ENCODE results near the gene AKAP1. TPM values are rescaled to one million over a fixed set of nuclear protein-coding genes. Genes with fewer than 3 reads are reported as not detected.
"Not testable (repeated sequence)": the region's sequence is repeated elsewhere in the genome, so short reads cannot be mapped to it uniquely, and the experiment has no call there.

The AKAP1 gene
- total RNA-seq, 6 experiments from 2014 or later, result 31.2 to 58.5 (median 43.1) TPM

DNA sequence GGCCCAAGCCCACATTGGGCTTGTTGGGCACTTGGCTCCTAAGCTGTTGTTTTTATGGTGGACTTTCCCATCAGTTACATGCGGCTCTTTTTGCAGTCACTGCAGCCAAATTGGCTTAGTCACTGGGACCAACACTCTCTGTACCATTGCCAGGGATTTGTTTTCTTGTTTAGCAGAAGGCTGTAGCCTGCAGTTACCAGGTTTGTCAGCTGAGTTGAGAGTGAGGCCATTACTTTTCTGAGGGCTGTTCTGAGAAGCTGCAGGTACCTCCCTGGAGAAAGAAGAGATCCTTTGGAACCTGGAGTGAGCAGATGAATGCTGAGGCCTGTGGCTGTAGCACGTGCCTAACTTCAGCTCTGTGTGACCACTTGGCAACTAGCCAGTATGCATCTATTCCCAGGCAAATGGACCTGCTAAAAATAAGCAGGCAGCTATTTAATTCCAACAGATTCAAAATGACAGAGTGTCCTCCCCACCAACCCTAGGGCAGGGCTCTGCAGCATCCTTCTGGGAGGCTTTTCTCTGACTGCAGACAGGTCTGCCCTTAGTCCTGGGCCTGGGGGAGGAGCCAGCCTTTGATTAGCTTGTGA, 12.9 kb downstream of the AKAP1 start:
- no peaks in the 10 kb centered on the region for H3K9me3 ChIP-seq
- WGBS (ENCODE audit: insufficient coverage, low coverage, low lambda C conversion rate, missing lambda C conversion rate), result 25% methylated on average over 2 of the region's 2 CpGs
- no peaks in the 10 kb centered on the region for H3K36me3 ChIP-seq
- TF ChIP-seq, protein P1, sequence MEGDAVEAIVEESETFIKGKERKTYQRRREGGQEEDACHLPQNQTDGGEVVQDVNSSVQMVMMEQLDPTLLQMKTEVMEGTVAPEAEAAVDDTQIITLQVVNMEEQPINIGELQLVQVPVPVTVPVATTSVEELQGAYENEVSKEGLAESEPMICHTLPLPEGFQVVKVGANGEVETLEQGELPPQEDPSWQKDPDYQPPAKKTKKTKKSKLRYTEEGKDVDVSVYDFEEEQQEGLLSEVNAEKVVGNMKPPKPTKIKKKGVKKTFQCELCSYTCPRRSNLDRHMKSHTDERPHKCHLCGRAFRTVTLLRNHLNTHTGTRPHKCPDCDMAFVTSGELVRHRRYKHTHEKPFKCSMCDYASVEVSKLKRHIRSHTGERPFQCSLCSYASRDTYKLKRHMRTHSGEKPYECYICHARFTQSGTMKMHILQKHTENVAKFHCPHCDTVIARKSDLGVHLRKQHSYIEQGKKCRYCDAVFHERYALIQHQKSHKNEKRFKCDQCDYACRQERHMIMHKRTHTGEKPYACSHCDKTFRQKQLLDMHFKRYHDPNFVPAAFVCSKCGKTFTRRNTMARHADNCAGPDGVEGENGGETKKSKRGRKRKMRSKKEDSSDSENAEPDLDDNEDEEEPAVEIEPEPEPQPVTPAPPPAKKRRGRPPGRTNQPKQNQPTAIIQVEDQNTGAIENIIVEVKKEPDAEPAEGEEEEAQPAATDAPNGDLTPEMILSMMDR (IDR thresholded peaks at IDR 0.05), result no peak
- TF ChIP-seq POLR2A (IDR thresholded peaks at IDR 0.05), result no peak
- intact Hi-C loops (cut with DNase I), result no loop called here
- no peak overlapping the region for H3K4me3 ChIP-seq
- DNase-seq (no peak), ATAC-seq (peak; percentile 69 to 83 (median 76))
- no peaks in the 10 kb centered on the region for H3K27me3 ChIP-seq
- H3K4me1 ChIP-seq, result peaks cover 0 to 39% (median 17%) of the 10 kb centered on the region in 4 donors
- H3K27ac ChIP-seq, result peak overlapping the region in 2 of 3 donors; percentile 37 to 53

DNA sequence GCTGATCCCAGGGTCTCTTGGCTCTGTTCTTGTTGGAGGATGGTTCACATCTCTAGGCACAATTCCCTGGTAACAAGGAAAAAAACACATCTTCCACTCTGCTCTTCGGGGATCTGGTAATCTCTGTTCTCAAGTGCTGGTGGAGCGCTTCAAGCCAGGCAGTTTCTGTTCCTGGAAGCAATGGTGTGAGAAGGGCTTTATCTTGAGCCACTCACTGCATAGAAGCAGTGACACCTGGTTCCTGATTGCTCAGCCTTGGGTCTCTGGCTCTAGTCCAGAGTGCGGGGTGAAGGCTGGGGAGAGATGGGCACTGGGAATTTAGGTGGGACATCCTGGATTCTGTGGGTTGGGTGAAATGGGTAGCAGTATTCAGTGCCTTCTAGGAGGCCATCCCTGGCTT, 14.1 kb downstream of the AKAP1 start:
- Histone ChIP-seq H3K27me3 (no peaks in the 10 kb centered on the region), H3K9me3 (no peaks in the 10 kb centered on the region), H3K4me3 (no peak overlapping the region), H3K27ac (no peak overlapping the region), H3K4me1 (peaks cover 0 to 39% (median 17%) of the 10 kb centered on the region in 4 donors), H3K36me3 (no peaks in the 10 kb centered on the region)
- WGBS (ENCODE audit: insufficient coverage, low coverage, low lambda C conversion rate, missing lambda C conversion rate), result 100% methylated on average over 1 of the region's 3 CpGs
- no peak for DNase-seq
- no peak for TF ChIP-seq POLR2A (IDR thresholded peaks at IDR 0.05)
- TF ChIP-seq, protein P1 (IDR thresholded peaks at IDR 0.05), result no peak
- no peak for ATAC-seq
- intact Hi-C loops (cut with DNase I), result no loop called here

DNA sequence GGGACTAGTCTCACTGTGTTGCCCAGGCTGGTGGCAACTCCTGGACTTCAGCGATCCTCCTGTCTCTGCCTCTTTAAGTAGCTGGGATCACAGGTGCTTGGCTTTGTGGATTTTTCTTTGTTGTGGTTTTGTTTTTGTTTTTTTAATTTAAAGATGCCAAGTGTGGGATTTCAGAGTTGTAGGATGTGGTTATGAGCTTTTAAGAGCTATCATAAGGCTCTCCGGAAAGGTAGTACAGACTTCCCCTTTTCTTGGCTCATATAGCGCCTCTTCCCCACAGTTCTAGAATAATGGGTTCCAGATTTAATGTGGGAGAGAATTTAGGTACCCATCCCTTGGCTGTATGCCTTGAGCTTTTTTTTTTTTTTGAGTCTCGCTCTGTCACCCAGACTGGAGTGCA, 17.1 kb downstream of the AKAP1 start:
- ATAC-seq (no peak), DNase-seq (no peak)
- no peaks in the 10 kb centered on the region for H3K9me3 ChIP-seq
- intact Hi-C loops (cut with DNase I), result no loop called here
- TF ChIP-seq POLR2A (IDR thresholded peaks at IDR 0.05), result no peak
- TF ChIP-seq, protein P1 (IDR thresholded peaks at IDR 0.05), result no peak
- H3K4me1 ChIP-seq, result peaks cover 0 to 30% (median 10%) of the 10 kb centered on the region in 4 donors
- WGBS (ENCODE audit: insufficient coverage, low coverage, low lambda C conversion rate, missing lambda C conversion rate), result 95% methylated on average over 2 of the region's 4 CpGs
- no peaks in the 10 kb centered on the region for H3K36me3 ChIP-seq
- H3K4me3 ChIP-seq, result no peak overlapping the region
- no peaks in the 10 kb centered on the region for H3K27me3 ChIP-seq
- no peak overlapping the region for H3K27ac ChIP-seq

DNA sequence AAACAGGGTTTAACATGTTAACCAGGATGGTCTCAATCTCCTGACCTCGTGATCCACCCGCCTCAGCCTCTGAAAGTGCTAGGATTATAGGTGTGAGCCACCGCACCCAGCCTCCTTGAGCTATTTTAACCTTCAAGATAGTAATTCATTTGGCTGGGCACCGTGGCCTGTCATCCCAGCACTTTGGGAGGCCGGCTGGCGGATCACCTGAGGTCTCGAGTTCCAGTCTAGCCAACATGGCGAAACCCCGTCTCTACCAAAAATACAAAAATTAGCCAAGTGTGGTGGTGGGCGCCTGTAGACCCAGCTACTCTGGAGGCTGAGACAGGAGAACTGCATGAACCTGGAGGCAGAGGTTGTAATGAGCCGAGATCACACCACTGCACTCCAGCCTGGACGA, 17.6 kb downstream of the AKAP1 start:
- 98% methylated on average over 6 of the region's 12 CpGs for whole genome bisulfite sequencing (ENCODE audit: insufficient coverage, low coverage, low lambda C conversion rate, missing lambda C conversion rate)
- H3K27ac ChIP-seq; H3K4me3 ChIP-seq; intact Hi-C loops (cut with DNase I); H3K36me3 ChIP-seq; ATAC-seq; H3K9me3 ChIP-seq; DNase-seq; H3K27me3 ChIP-seq: not testable (repeated sequence)
- H3K4me1 ChIP-seq, result peaks cover 0 to 30% (median 10%) of the 10 kb centered on the region in 4 donors

DNA sequence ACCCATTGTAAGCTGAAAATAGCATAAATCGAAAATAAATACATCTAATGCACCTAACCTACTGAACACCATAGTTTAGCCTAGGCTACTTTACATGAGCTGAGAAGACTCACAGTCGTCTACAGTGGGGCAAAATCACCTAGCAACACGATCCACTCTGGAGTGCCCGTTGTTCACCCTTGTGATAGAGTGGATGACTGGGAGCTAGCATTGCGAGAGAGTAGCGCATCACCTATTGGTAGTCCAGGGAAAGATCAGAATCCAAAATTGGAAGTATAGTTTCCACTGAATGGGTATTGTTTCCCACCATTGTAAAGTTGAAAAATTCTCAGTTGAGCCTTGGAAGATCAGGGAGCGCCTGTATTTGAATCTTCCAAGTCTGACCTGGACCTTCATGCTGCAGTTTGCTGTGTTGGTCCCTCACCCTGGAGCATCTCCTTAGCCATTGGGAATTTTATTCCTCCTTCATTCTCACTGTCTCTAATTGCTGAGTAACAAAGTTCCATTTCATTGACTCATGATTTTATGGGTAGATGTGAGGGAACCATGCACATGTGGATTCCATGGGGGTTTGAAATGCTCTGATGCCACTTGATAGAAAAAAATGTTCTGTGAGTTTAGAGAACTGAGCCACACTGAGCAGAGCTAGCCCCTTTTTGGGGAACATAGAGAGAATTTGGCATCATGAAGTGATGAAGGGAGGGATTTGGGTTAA, 19.6 kb downstream of the AKAP1 start:
- DNase-seq (no peak), ATAC-seq (no peak)
- Histone ChIP-seq H3K9me3 (no peaks in the 10 kb centered on the region), H3K36me3 (no peaks in the 10 kb centered on the region), H3K27ac (no peak overlapping the region), H3K4me1 (peaks cover 0 to 42% (median 15%) of the 10 kb centered on the region in 4 donors), H3K4me3 (no peak overlapping the region), H3K27me3 (no peaks in the 10 kb centered on the region)
- intact Hi-C loops (cut with DNase I), result no loop called here
- 83% methylated on average over 6 of the region's 7 CpGs for WGBS (ENCODE audit: insufficient coverage, low coverage, low lambda C conversion rate, missing lambda C conversion rate)
- no peak for TF ChIP-seq POLR2A (IDR thresholded peaks at IDR 0.05)
- TF ChIP-seq, protein P1 (IDR thresholded peaks at IDR 0.05), result no peak

Measured in right lobe of liver (tissue), 6 donors.